PC-9 (cell line): Measurements from ENCODE around the gene CEP63.

Experiments used
- EZH2 ChIP-seq: fragments of 200-600 bp; sonication (generic); IDR thresholded peaks from 2 replicates; pipeline ENCODE4 v1.8.0; 2017; ENCODE audit warnings: antibody characterized with exemption, low read depth
- TF ChIP-seq, protein P1 (sequence below): fragments of 200-600 bp; sonication (generic); conservative IDR thresholded peaks from 2 replicates; pipeline ENCODE4 v1.6.1; 2017; ENCODE audit warnings: mixed run types, antibody characterized with exemption, mild to moderate bottlenecking, moderate library complexity

DNA sequence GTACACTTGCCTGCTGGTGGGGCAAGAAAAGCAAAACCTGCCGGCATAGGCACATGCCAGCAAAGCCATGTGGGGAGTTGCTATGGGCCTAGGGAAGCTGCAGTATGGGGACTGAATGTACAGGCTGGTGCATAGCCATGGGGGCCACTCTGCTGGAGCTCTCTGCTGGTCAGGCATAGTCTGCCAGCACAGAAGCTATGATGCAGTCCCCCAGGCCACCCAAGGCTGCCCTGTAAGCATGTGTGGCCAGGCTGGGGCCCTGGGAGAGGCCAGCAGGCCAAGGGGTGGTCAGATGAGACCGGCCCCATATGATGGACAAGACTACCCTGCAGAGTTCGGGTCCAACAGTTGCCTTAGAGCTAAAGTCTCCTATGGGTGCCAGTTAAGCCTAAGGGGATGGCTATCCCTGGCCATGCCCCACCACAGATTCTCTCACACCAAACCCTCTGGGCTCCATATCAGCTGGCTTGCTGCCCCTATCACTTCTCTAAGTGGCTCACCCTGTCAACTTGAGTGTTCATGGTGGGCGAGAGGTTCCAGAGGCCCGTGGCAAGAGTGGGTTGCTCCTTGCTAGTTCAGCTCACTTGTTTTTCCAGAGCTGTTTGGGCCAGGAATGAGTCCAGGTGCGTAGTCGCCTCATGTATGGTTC, 41.8 kb downstream of the CEP63 start:
- TF ChIP-seq, protein P1, sequence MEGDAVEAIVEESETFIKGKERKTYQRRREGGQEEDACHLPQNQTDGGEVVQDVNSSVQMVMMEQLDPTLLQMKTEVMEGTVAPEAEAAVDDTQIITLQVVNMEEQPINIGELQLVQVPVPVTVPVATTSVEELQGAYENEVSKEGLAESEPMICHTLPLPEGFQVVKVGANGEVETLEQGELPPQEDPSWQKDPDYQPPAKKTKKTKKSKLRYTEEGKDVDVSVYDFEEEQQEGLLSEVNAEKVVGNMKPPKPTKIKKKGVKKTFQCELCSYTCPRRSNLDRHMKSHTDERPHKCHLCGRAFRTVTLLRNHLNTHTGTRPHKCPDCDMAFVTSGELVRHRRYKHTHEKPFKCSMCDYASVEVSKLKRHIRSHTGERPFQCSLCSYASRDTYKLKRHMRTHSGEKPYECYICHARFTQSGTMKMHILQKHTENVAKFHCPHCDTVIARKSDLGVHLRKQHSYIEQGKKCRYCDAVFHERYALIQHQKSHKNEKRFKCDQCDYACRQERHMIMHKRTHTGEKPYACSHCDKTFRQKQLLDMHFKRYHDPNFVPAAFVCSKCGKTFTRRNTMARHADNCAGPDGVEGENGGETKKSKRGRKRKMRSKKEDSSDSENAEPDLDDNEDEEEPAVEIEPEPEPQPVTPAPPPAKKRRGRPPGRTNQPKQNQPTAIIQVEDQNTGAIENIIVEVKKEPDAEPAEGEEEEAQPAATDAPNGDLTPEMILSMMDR = no peak
- no peak for TF ChIP-seq EZH2
